Neutrophil (primary cell): ENCODE data around the gene NUP214.

Experiments used
- H3K27ac ChIP-seq: fragments of 200-600 bp; sonication (generic); 2 replicates; pipeline ENCODE4 v1.5.1; 2016; ENCODE audit warnings: mild to moderate bottlenecking, moderate library complexity
- H3K27me3 ChIP-seq: fragments of 200-600 bp; sonication (generic); 2 replicates; pipeline ENCODE4 v1.6.0; 2016; ENCODE audit warnings: mild to moderate bottlenecking
- H3K36me3 ChIP-seq: fragments of 200-600 bp; sonication (generic); 2 replicates; pipeline ENCODE4 v1.5.1; 2017
- H3K4me1 ChIP-seq, 2 experiments: fragments of 200-600 bp in 1 of 2; sonication (generic) in 1 of 2; 1 replicate in 1 of 2; 2 replicates in 1 of 2; pipeline versions ENCODE4 v1.5.1 to v1.6.1; 2013 to 2016; ENCODE audit warnings: low read depth in 1 of 2, low read length in 1 of 2, mild to moderate bottlenecking in 1 of 2, moderate library complexity in 1 of 2; ENCODE audit not compliant: control insufficient read depth in 1 of 2, insufficient read depth in 1 of 2
- H3K4me3 ChIP-seq, 2 experiments: fragments of 200-600 bp in 1 of 2; sonication (generic) in 1 of 2; 1 replicate in 1 of 2; 2 replicates in 1 of 2; pipeline ENCODE4 v1.5.1; 2013 to 2016; ENCODE audit warnings: low read depth in 1 of 2, low read length in 1 of 2, mild to moderate bottlenecking in 1 of 2, moderate library complexity in 1 of 2
- H3K9me3 ChIP-seq: fragments of 200-600 bp; sonication (generic); 2 replicates; pipeline ENCODE4 v1.5.1; 2016
- CTCF ChIP-seq: fragments of 200-600 bp; sonication (generic); IDR thresholded peaks from 2 replicates; pipeline ENCODE4 v1.5.1; 2016; ENCODE audit warnings: antibody characterized with exemption

Gene NUP214

GRCh38 chr9:131117121-131117761, 8.1 kb upstream of the NUP214 start:
- Histone ChIP-seq H3K36me3 (no peaks in the 10 kb centered on the region), H3K27ac (no peak overlapping the region), H3K27me3 (no peaks in the 10 kb centered on the region), H3K9me3 (no peaks in the 10 kb centered on the region), H3K4me1 (peaks cover 5 to 12% of the 10 kb centered on the region in 2 experiments), H3K4me3 (no peak overlapping the region)
- no peak for TF ChIP-seq CTCF

GRCh38 chr9:131117762-131118145, 7.6 kb upstream of the NUP214 start:
- Histone ChIP-seq H3K4me1 (peaks cover 5 to 12% of the 10 kb centered on the region in 2 experiments), H3K27me3 (no peaks in the 10 kb centered on the region), H3K9me3 (no peaks in the 10 kb centered on the region), H3K27ac (no peak overlapping the region), H3K4me3 (no peak overlapping the region), H3K36me3 (no peaks in the 10 kb centered on the region)
- no peak for TF ChIP-seq CTCF

- H3K27ac ChIP-seq, result no peak overlapping the region
- no peak for TF ChIP-seq CTCF
- no peak overlapping the region for H3K4me3 ChIP-seq
- no peaks in the 10 kb centered on the region for H3K36me3 ChIP-seq
- no peaks in the 10 kb centered on the region for H3K27me3 ChIP-seq
- H3K4me1 ChIP-seq, result peaks cover 10 to 19% of the 10 kb centered on the region in 2 experiments
- H3K9me3 ChIP-seq, result no peaks in the 10 kb centered on the region
These were observed 5.8 kb upstream of the NUP214 start for GRCh38 chr9:131119600-131119999.

- Histone ChIP-seq H3K4me3 (no peak overlapping the region), H3K27me3 (no peaks in the 10 kb centered on the region), H3K9me3 (no peaks in the 10 kb centered on the region), H3K36me3 (no peaks in the 10 kb centered on the region), H3K4me1 (peaks cover 18 to 25% of the 10 kb centered on the region in 2 experiments), H3K27ac (no peak overlapping the region)
- no peak for TF ChIP-seq CTCF
These were observed 4.7 kb upstream of the NUP214 start for GRCh38 chr9:131120620-131121228.

- H3K9me3 ChIP-seq, result no peaks in the 10 kb centered on the region
- TF ChIP-seq CTCF, result no peak
- peaks cover 24 to 31% of the 10 kb centered on the region in 2 experiments for H3K4me1 ChIP-seq
- no peak overlapping the region for H3K4me3 ChIP-seq
- H3K36me3 ChIP-seq, result no peaks in the 10 kb centered on the region
- H3K27me3 ChIP-seq, result no peaks in the 10 kb centered on the region
- no peak overlapping the region for H3K27ac ChIP-seq
These were observed 4.0 kb upstream of the NUP214 start for GRCh38 chr9:131121346-131121745.
